ENCODE data around the gene GPR61. TPM values are rescaled to one million over a fixed set of nuclear protein-coding genes. Genes with fewer than 3 reads are reported as not detected.

The GPR61 gene
- total RNA-seq, 1 experiment from 2014 or later = 0.48 TPM

- Mint-ChIP-seq H3K36me3 (ENCODE audit: insufficient read depth in 1 of 3, low read depth in 3 of 3) (peaks cover 0 to 2% (median 0%) of the 10 kb centered on the region in 3 experiments; a peak in 1 of 7 replicates), H3K27me3 (ENCODE audit: low read depth) (no peaks in the 10 kb centered on the region), H3K9me3 (no peaks in the 10 kb centered on the region), H3K27ac (no peak overlapping the region), H3K4me3 (no peak overlapping the region), H3K4me1 (peaks cover 10 to 12% of the 10 kb centered on the region in 2 experiments)
- DNase-seq = no peak
- H3K23ac ChIP-seq (ENCODE audit: insufficient read length, low read depth, low read length) = no peak overlapping the region
- H4K20me1 ChIP-seq (ENCODE audit: control insufficient read depth, insufficient read depth, insufficient read length) = no peaks in the 10 kb centered on the region
- H3K9ac ChIP-seq (ENCODE audit: extremely low read depth, insufficient read length, low read length) = no peak overlapping the region
- no peak overlapping the region for H3K4me2 ChIP-seq (ENCODE audit: insufficient read depth, insufficient read length, low read length)
- no peaks in the 10 kb centered on the region for H3K27me3 ChIP-seq (ENCODE audit: insufficient read depth, low read length)
- H2BK120ac ChIP-seq (ENCODE audit: low read depth, low read length, poor library complexity, severe bottlenecking) = no peak overlapping the region
- H3K23me2 ChIP-seq (ENCODE audit: insufficient read length, low read depth, low read length, poor library complexity, severe bottlenecking) = no peaks in the 10 kb centered on the region
- H3K4me1 ChIP-seq (ENCODE audit: insufficient read depth, low read length) = peaks cover 4% of the 10 kb centered on the region; the same call in 1 of the 2 replicates
- H2AFZ ChIP-seq (ENCODE audit: low read length) = no peak overlapping the region
- no peak overlapping the region for H3K18ac ChIP-seq (ENCODE audit: insufficient read length, low read depth, low read length)
- TF ChIP-seq, protein P1, sequence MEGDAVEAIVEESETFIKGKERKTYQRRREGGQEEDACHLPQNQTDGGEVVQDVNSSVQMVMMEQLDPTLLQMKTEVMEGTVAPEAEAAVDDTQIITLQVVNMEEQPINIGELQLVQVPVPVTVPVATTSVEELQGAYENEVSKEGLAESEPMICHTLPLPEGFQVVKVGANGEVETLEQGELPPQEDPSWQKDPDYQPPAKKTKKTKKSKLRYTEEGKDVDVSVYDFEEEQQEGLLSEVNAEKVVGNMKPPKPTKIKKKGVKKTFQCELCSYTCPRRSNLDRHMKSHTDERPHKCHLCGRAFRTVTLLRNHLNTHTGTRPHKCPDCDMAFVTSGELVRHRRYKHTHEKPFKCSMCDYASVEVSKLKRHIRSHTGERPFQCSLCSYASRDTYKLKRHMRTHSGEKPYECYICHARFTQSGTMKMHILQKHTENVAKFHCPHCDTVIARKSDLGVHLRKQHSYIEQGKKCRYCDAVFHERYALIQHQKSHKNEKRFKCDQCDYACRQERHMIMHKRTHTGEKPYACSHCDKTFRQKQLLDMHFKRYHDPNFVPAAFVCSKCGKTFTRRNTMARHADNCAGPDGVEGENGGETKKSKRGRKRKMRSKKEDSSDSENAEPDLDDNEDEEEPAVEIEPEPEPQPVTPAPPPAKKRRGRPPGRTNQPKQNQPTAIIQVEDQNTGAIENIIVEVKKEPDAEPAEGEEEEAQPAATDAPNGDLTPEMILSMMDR (conservative IDR thresholded peaks at IDR 0.05) = no peak
- H4K5ac ChIP-seq (ENCODE audit: insufficient read length, low read depth, low read length) = no peak overlapping the region
- no peak overlapping the region for H4K8ac ChIP-seq (replicated peaks; ENCODE audit: insufficient read length, low read depth, low read length)
- no peak overlapping the region for H3K4ac ChIP-seq (ENCODE audit: low read depth, low read length)
- peaks cover 11% of the 10 kb centered on the region; the same call in 1 of the 2 replicates for H3K79me2 ChIP-seq (ENCODE audit: insufficient read depth, low read length)
- H3K56ac ChIP-seq (ENCODE audit: insufficient read length, low read depth, low read length) = no peak overlapping the region
- H3K79me1 ChIP-seq (ENCODE audit: insufficient read depth, low read depth, low read length, poor library complexity, severe bottlenecking) = peaks cover 3% of the 10 kb centered on the region
- no peak overlapping the region for H3K27ac ChIP-seq (ENCODE audit: insufficient read length, low read depth, low read length)
- no peak overlapping the region for H4K91ac ChIP-seq (ENCODE audit: insufficient read length, low read depth, low read length)
- H3K14ac ChIP-seq (ENCODE audit: insufficient read depth, low read length) = no peak overlapping the region
- no peak overlapping the region for H3T11ph ChIP-seq (ENCODE audit: low read length)
- no peak overlapping the region for H2AK5ac ChIP-seq (ENCODE audit: insufficient read length, low read length)
- H3K9me3 ChIP-seq (ENCODE audit: control insufficient read depth, low read depth, low read length) = no peaks in the 10 kb centered on the region
- H2BK12ac ChIP-seq (ENCODE audit: insufficient read length, low read depth, low read length) = no peak overlapping the region
- no CpG with 5 or more reads among the region's 1 CpG for WGBS (ENCODE audit: extremely low coverage, insufficient read length, low lambda C conversion rate)
- no peak overlapping the region for H2BK15ac ChIP-seq (ENCODE audit: low read depth, low read length)
- H2BK20ac ChIP-seq (ENCODE audit: low read depth, low read length, poor library complexity, severe bottlenecking) = no peak overlapping the region
- no peak overlapping the region for H2BK5ac ChIP-seq (ENCODE audit: insufficient read length, low read length)
These were observed 29.7 kb downstream of the GPR61 start for GRCh38 chr1:109569323-109569722.
